Left colon (tissue), 2 donors: ENCODE results near the gene BCAS1. TPM values are rescaled to one million over a fixed set of nuclear protein-coding genes. Genes with fewer than 3 reads are reported as not detected.

Experiments used
- ATAC-seq: fragments of 200-7000 bp; cut with Tn5 transposase; one replicate; pipeline ENCODE4 v1.9.1; 2020; ENCODE audit warnings: mild to moderate bottlenecking, moderate library complexity
- DNase-seq, 2 donors: peaks; one replicate each; pipeline ENCODE4 v3.0.0-alpha.2; 2020
- intact Hi-C, 2 donors: fragments of 100-400 bp; cut with DNase I in 1 of 2; cut with micrococcal nuclease in 1 of 2; formaldehyde crosslinking; loops; one replicate each; pipeline versions ENCODE4 v1.11.2 to v1.14.0; 2022; cut with DNase I, micrococcal nuclease
- long read RNA-seq: library from polyadenylated mRNA; unstranded; transcript quantifications from one replicate; pipeline ENCODE4 v2.0.0, GENCODE V29; 2021
- total RNA-seq, 2 donors: library from RNA; stranded (reverse); fragmentation: NEBNext Ultra II Directional; extraction: Animal tissue kit (Norgen Biotek cat#: 25700); gene quantifications; one replicate each; pipeline ENCODE4 v1.2.1, GENCODE V29; 2021
- donor health status: DM: no; HTN: no; CAD: no.
- donor health status: DM: yes; HTN: yes; CAD: no.

The BCAS1 gene
- 100 to 1,000 TPM; 149 to 152 TPM for total RNA-seq
- long read RNA-seq, transcript BCAS1-202 (12 exons, 3,303 nt): major isoform, 226 of 344 reads
- long read RNA-seq, partial matches to known transcripts: 59 of 344 reads
- long read RNA-seq, other reads (novel, unspliced or antisense): 57 of 344 reads

- DNase-seq (peak; percentile 81 to 89), ATAC-seq (peak; percentile 75)
- intact Hi-C loops: no loop called here
These were observed at the start of gene BCAS1 for GRCh38 chr20:54070187-54070987. Gene BCAS1, minus strand, starts transcription at chr20:54070594. Its CDS starts 11,876 bp downstream, at chr20:54058718.

- ATAC-seq: no peak
- DNase-seq: no peak
- intact Hi-C loops: no loop called here
These were observed 49.4 kb upstream of the BCAS1 start for GRCh38 chr20:54119744-54120143.

- DNase-seq: no peak
- no peak for ATAC-seq
- intact Hi-C loops: no loop called here
These were observed 48.0 kb upstream of the BCAS1 start for GRCh38 chr20:54118220-54119001.

GRCh38 chr20:54116550-54117235 is 46.3 kb upstream of the BCAS1 start:
- ATAC-seq: no peak
- intact Hi-C loops: no loop called here
- DNase-seq: no peak

- intact Hi-C loops: no loop called here
- ATAC-seq (no peak), DNase-seq (peak; percentile 18 to 45)
These were observed 44.9 kb upstream of the BCAS1 start for GRCh38 chr20:54115172-54115854.

- intact Hi-C loops: no loop called here
- DNase-seq (no peak), ATAC-seq (peak; percentile 4)
These were observed 43.7 kb upstream of the BCAS1 start for GRCh38 chr20:54114109-54114508.

- intact Hi-C loops: no loop called here
- ATAC-seq (peak; percentile 91), DNase-seq (peak; percentile 43 to 82)
These were observed 43.2 kb upstream of the BCAS1 start for GRCh38 chr20:54113566-54113965.

GRCh38 chr20:54112221-54112884 is 42.0 kb upstream of the BCAS1 start:
- intact Hi-C loops: no loop called here
- ATAC-seq (no peak), DNase-seq (no peak)

GRCh38 chr20:54111460-54111859 is 41.1 kb upstream of the BCAS1 start:
- intact Hi-C loops: no loop called here
- no peak for ATAC-seq

GRCh38 chr20:54110457-54110856 is 40.1 kb upstream of the BCAS1 start:
- ATAC-seq: peak; percentile 32
- intact Hi-C loops: no loop called here

More at GRCh38 chr20:54111460-54111859, 41.1 kb upstream of the BCAS1 start:
- DNase-seq: no peak

GRCh38 chr20:54110041-54110440 is 39.6 kb upstream of the BCAS1 start:
- ATAC-seq: no peak
- DNase-seq: no peak
- intact Hi-C loops: no loop called here

More at GRCh38 chr20:54110457-54110856, 40.1 kb upstream of the BCAS1 start:
- peak in 1 of 2 donors; percentile 27 for DNase-seq

GRCh38 chr20:54108817-54109216 is 38.4 kb upstream of the BCAS1 start:
- DNase-seq (no peak), ATAC-seq (no peak)
- intact Hi-C loops: no loop called here

- DNase-seq (no peak), ATAC-seq (no peak)
- intact Hi-C loops: no loop called here
These were observed 37.9 kb upstream of the BCAS1 start for GRCh38 chr20:54108326-54108642.

- intact Hi-C loops: no loop called here
- DNase-seq (no peak), ATAC-seq (peak; percentile 64)
These were observed 37.4 kb upstream of the BCAS1 start for GRCh38 chr20:54107600-54108325.

- DNase-seq: no peak
- intact Hi-C loops: no loop called here
- no peak for ATAC-seq
These were observed 36.8 kb upstream of the BCAS1 start for GRCh38 chr20:54107181-54107580.

- ATAC-seq (no peak), DNase-seq (no peak)
- intact Hi-C loops: no loop called here
These were observed 35.8 kb upstream of the BCAS1 start for GRCh38 chr20:54106162-54106561.

GRCh38 chr20:54105653-54106052 is 35.3 kb upstream of the BCAS1 start:
- no peak for DNase-seq
- intact Hi-C loops: no loop called here
- ATAC-seq: no peak

- intact Hi-C loops: no loop called here
- DNase-seq (no peak), ATAC-seq (no peak)
These were observed 34.4 kb upstream of the BCAS1 start for GRCh38 chr20:54104781-54105180.
